H4 (cell line): Measurements from ENCODE around the gene HLA-E. TPM values are rescaled to one million over a fixed set of nuclear protein-coding genes. Genes with fewer than 3 reads are reported as not detected.
A peak's percentile ranks its signal among the peaks of the same experiment; 100 is the strongest.
"Not testable (repeated sequence)": the region's sequence is repeated elsewhere in the genome, so short reads cannot be mapped to it uniquely, and the experiment has no call there.

ENCODE experiments used
- DNase-seq: peaks from one replicate; pipeline ENCODE4 v3.0.0-alpha.2; 2015; ENCODE audit warnings: low spot score
- total RNA-seq: library from RNA; depleted of rRNA; stranded (reverse); fragments of >200 nt; shearing (Covaris generic); gene quantifications from 2 replicates; pipeline ENCODE4 v1.2.3, GENCODE V29; 2014

The HLA-E gene
- total RNA-seq, 1 experiment from 2014 or later = 95.1 TPM

DNA sequence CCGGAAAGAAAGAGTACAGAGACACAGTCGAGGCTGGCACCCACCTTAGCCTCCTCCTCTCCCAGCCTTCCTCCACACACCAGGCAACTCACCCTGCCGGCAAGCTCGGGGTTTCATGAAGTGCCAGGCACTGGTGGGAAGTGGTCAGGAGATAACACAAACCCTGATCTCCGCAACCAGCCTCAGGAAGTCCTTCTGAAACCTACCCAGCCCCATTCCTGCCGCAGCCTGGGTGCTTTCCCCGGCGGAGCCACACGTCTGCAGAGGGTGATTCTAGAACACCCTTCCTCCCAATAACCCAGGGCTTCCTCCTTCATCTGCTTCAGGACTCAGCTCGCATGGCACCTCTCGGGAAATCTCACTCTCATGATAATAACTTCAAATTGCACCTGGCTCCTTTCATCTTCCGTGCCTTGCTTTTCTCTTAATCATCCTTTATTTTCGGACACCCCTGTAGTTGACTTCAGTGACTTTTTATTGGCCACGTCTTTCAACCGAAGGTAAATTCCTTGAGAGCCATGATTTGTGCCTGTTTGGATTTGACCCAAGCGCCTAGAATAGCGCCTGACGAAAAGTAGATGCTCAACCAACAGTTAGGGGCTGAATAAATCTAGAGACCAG lies 8.7 kb upstream of the HLA-E start:
- DNase-seq = no peak

DNA sequence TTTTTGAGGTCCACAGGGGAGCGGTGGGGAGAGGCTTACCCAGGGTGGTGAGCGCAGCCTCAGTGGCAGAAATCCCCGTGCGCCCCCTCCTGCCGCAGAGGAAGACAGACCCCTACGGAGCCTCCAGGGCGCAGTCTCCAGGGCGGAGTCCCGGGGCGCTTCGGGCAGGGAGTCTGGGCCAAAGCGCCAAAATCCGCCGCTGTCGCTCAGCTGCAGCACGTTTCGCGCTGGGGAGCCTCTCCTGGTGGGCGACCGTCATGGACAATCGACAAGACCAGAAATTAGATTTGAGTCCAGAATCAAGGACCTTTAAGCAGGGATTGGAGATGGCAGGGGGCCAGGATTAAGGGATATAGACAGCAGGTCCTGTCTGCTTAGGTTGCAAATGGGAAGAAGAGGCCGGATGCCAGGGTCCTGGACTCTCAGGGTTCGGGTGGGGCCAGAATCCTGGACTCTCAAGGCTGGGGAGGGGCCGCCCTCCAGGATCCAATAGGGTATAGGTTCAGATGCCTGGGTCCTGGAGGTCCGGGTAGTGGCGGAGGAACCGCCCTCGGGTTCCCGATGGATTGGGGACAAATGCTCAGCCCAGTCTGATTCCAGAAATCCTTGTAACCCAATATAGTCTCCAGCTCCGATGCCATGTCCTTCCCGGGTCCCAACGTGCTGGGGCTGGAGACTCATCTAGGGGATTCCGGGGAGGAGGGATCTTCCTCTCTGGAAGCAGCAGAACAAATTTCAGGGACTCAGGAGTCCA lies 7.9 kb upstream of the HLA-E start:
- DNase-seq = no peak

DNA sequence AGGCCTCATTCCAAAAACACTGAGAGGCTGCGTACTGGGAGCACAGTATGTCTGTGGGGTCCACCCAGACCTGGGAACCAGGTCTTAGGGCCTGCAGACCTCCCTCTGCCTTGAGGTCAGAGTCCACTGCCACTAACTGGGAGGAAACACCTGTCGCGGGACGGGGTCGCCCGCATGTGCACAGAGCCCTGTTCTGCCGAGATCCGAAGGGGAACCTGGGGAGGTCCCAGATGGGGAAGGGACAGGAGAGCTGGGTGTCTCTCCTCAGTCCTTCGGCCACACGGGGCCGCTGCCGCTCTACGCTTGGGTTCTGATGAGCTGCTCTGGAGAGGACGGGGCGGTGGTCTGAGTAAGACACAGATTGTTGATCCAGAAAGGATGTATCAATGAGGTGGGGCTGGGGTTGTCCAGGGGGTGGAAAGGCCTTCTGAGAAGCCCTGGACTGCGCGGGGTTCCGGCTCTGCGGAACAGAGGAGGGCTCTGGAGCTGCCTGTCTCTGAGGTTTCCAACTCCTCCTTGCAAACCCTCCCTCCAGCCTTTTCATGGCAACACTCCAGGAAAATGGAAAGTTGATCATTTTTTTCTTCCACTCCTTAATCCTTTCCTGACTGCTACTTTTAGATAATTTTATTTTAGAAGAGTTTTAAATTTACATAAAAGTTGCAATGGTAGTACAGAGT lies 7.2 kb upstream of the HLA-E start:
- DNase-seq = peak; percentile 65

DNA sequence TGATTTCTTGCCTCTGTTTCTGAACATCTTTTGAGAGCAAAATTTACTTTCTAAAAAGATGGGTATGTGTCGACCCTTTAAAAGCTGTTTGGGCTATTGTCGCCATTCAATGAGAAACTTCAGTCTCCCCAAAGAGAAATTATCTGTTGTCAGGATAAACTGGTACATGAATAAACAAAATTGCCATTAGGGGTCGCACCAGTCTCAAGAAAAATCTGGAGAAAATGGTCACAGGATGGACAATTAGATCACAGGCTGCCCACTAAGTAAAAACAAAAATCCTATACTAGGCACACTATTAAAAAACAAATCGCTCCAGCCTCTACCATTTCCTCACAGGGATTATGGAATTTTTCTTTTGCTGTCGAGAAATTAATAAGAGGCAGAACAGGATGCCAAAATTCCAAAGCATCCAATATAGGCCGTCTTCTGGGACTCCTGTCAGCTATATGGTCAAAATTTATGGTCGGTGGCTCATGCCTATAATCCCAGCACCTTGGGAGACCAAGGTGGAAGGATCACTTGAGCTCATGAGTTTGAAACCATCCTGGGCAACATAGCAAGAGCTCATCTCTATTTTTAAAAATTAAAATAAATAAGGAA lies 5.5 kb upstream of the HLA-E start:
- peak; percentile 42 for DNase-seq

DNA sequence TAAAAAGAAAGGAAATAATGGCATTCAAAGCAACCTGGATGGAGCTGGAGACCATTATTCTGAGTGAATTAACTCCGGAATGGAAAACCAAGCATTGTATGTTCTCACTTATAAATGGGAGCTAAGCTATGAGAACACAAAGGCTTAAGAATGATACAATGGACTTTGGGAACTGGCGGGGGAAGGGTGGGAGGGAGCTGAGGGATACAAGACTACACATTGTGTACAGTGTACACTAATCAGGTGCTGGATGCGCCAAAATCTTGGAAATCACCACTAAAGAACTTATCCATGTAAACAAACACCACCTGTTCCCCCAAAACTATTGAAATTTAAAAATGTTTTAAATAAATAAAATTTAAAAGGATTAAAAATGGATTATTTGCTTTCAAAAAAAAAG lies 4.1 kb upstream of the HLA-E start:
- no peak for DNase-seq

DNA sequence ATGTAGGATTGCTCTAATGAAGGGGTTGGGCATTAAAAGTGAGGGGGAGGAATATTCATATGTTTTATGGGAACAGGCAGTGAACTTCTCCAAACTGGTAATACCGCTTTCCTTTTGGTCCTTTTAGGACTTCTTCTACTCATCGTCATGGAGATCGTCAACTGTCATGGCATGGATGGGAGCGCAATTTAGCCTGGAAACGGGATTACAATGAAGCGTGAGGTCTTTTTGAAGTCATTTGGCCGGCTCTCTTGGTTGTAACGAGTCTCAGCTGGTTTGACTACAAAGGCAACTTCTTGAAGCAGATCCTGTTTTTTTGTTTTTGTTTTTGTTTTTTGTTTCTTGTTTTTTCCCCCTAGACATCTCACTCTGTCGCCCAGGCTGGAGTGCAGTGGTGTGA lies 1.4 kb upstream of the HLA-E start:
- no peak for DNase-seq

DNA sequence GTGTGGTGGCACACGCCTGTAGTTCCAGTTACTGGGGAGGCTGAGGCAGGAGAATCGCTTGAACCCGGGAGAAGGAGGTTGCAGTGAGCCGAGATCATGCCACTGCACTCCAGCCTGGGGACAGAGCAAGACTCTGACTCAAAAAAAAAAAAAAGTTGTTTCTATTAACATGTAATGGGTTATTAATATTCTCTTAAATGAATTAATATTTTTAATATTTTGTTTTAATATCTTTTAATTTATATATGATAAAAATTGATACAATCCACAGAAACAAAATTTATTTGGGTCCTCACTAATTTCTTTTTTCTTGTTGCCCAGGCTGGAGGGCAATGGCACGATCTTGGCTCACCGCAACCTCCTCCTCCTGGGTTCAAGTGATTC lies 620 bp upstream of the HLA-E start:
- not testable (repeated sequence) for DNase-seq

DNA sequence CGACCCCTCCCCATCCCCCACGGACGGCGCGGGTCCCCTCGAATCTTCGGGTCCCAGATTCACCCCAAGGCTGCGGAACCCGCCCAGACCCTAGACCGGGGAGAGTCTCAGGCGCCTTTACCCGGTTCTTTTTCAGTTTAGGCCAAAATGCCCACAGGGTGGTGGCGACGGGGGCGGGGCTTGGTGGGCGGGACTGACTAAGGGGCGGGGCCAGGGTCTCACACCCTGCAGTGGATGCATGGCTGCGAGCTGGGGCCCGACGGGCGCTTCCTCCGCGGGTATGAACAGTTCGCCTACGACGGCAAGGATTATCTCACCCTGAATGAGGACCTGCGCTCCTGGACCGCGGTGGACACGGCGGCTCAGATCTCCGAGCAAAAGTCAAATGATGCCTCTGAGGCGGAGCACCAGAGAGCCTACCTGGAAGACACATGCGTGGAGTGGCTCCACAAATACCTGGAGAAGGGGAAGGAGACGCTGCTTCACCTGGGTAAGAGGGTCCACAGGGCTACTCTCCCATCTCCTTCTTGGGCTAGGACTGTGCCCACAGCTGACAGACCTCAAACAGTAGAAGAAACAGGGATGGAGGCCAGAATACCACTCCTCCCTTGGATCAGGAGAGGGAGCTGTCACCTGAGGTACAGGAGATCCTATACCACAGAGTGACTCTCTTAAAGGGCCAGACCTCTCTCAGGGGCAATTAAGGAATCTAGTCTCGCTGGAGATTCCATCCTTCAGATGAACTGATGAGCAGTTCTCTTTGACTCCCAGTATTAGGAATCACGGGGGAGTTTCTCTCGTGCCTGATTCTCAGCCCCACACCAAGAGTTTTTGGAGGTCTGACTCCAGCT lies 942 bp downstream of the HLA-E start:
- DNase-seq = no peak

DNA sequence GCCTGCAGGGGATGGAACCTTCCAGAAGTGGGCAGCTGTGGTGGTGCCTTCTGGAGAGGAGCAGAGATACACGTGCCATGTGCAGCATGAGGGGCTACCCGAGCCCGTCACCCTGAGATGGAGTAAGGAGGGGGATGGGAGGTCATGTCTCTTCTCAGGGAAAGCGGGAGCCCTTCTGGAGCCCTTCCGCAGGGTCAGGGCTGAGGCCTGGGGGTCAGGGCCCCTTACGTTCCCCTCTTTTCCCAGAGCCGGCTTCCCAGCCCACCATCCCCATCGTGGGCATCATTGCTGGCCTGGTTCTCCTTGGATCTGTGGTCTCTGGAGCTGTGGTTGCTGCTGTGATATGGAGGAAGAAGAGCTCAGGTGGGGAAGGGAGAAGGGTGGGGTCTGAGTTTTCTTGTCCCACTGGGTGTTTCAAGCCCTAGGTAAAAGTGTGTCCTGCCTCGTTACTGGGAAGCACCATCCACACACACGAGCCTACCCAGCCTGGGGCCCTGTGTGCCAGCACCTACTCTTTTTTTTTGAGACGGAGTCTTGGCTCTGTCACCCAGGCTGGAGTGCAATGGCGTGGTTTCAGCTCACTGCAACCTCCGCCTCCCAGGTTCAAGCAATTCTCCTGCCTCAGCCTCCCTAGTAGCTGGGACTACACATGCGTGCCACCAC lies 2.1 kb downstream of the HLA-E start:
- DNase-seq = not testable (repeated sequence)

DNA sequence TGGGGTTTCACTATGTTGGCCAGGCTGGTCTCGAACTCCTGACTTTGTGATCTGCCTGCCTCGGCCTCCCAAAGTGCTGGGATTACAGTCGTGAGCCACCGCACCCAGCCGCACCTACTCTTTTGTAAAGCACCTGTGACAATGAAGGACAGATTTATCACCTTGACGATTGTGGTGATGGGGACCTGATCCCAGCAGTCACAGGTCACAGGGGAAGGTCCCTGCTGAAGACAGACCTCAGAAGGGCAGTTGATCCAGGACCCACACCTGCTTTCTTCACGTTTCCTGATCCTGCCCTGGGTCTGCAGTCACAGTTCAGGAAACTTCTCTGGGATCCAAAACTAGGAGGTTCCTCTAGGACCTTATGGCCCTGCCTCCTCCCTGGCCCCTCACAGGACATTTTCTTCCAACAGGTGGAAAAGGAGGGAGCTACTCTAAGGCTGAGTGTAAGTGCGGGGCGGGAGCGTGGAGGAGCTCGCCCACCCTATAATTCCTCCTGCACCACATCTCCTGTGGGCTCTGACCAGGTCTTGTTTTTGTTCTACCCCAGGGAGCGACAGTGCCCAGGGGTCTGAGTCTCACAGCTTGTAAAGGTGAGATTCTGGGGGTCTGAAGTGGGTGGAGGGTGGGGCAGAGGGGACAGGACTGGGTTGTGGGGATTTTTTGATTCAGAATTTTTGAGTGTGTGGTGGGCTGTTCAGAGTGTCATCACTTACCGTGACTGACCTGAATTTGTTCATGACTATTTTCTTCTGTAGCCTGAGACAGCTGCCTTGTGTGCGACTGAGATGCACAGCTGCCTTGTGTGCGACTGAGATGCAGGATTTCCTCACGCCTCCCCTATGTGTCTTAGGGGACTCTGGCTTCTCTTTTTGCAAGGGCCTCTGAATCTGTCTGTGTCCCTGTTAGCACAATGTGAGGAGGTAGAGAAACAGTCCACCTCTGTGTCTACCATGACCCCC lies 3.0 kb downstream of the HLA-E start:
- no peak for DNase-seq

DNA sequence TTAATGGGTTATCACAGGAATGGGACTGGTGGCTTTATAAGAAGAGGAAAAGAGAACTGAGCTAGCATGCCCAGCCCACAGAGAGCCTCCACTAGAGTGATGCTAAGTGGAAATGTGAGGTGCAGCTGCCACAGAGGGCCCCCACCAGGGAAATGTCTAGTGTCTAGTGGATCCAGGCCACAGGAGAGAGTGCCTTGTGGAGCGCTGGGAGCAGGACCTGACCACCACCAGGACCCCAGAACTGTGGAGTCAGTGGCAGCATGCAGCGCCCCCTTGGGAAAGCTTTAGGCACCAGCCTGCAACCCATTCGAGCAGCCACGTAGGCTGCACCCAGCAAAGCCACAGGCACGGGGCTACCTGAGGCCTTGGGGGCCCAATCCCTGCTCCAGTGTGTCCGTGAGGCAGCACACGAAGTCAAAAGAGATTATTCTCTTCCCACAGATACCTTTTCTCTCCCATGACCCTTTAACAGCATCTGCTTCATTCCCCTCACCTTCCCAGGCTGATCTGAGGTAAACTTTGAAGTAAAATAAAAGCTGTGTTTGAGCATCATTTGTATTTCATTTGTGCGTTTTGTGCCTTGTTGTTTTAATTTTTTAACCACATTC lies 4.4 kb downstream of the HLA-E start:
- DNase-seq = no peak

DNA sequence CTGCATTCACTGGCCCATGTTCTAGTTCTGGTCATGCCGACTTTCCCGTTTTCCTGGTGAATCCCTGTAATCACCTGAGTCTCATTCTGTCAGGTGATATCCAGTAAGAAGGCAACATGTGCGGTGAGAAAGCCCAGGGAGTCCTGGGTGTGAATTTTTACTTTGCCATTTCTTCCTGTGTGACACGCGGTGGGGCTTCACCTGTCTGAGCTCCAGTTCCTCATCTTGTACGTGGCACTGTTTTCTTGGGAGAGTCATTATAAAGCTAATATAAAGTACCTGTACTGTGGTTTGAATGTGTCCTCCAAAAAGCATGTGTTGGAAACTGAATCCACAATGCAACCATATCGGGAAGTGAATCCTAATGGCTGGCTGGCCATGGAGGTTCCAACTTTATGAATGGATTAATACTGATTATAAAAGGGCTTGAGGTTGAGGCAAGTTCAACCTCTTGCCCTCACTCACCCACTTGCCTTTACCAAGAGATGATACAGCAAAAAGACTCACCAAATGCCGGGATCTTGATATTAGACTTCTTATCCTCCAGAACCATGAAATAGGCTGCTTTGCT lies 5.1 kb downstream of the HLA-E start:
- no peak for DNase-seq

DNA sequence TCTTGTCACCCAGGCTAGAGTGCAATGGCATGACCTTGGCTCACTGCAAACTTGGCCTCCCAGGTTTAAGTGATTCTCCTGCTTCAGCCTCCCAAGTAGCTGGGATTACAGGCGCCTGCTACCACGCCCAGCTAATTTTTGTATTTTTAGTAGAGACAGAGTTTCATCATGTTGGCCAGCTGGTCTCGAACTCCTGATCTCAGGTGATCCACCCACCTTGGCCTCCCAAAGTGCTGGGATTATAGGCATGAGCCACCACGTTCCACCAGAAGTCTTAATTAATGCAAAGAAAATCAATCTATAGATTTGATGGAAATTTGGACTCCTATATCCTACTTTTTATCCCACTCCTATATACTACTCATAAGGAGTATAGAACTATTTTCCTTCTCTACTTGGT lies 5.8 kb downstream of the HLA-E start:
- DNase-seq = not testable (repeated sequence)

DNA sequence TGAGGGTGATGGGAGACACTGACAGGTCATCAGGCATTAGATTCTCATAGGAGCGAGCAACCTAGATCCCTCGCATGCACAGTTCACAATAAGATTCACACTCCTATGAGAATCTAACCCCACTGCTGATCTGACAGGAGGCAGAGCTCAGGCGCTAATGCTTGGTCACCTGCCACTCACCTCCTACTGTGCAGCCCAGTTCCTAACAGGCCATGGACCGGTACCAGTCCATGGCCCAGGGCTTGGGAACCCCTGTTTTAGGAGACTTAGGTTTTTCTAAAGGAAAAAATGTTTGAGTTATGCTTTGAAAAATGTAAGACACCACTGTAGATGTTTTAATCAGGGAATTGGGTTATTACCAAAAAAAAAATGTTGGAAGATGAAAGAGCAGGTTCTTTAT lies 6.7 kb downstream of the HLA-E start:
- DNase-seq = no peak

DNA sequence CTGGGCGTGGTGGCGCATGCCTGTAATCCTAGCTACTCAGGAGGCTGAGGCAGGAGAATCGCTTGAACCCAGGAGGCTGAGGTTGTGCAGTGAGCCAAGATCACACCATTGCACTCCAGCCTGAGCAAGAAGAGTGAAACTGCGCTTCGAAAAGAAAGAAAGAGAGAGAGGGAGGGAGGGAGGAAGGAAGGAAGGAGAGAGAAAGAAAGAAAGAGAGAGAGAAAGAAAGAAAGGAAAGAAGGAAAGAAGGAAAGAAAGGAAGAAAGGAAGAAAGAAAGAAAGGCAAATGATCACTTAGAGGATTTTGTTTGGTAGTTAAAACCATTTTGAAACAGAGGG lies 7.9 kb downstream of the HLA-E start:
- DNase-seq = not testable (repeated sequence)

DNA sequence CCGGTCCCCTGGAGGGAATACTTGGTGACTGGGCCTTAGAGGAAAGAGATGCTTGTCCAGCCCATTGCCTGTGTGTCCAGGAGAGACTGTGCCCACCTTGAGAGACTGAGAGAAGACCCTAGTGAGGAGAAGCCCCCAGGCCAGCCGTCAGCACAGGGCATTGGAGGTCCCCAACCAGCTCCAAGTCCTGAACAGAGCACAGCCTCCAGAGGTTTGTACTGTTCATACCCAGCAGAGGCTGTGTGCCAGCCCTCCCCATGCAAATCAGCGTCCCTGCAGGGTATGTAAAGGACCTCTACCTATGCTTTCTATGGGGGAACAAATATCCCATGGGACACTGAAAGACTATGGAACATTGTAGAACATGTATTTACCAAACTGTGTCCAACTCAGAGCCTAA lies 8.4 kb downstream of the HLA-E start:
- no peak for DNase-seq

DNA sequence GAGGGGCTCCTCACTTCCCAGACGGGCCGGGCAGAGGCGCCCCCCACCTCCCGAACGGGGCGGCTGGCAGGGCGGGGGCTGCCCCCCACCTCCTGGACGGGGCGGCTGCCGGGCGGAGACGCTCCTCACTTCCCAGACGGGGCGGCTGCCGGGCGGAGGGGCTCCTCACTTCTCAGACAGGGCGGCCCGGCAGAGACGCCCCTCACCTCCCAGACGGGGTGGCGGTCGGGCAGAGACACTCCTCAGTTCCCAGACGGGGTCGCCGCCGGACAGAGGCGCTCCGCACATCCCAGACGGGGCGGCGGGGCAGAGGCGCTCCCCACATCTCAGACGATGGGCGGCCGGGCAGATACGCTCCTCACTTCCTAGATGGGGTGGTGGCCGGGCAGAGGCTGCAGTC lies 9.4 kb downstream of the HLA-E start:
- DNase-seq = not testable (repeated sequence)

DNA sequence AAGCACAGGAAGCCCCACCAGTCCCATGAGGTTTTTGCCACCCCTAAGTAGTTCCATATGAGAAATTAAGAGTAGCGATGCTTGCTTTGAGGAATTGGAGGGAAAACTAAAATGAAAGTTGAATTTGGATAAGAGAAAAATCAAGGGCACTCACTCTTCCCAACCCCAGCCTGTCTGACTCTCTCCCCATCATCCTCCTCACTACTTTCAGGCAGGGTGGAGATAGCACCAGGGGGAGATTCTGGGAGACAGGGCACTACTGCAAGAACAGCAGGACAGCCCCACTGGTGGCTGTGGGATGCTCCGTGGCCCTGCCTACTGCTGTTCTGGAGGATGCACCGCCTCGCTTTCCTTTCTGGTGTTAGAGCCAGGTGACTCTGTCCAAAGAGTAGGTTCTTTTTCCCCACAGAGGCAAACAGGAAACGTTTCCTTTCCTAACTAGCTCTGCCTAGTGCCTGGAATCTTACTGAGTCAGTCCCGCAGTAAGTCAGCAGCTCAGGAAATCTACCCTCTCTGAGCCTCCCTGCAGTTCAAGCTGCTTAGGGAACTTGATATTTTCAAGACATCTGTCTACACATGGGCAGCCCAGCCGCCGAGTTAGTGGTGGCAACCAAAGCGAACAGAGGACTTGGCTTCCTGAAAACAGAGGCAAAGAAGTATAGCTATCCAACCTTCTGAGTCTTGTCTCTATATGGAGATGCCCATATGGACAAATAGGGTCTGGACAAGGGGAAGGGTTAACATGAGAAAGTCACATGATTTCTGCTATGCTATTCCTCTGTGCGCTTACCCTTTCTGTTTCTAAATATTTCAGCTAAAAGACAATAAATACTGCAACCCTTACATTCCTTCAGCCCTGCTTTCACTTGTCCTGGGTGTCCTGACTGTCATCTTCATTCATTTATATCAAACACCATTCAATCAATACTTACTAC lies 11.4 kb downstream of the HLA-E start:
- DNase-seq = no peak
